Esophagus muscularis mucosa (tissue), 3 donors: ENCODE data around the gene TRMT5.

Experiments used
- CTCF ChIP-seq, 3 experiments: fragments of 200-600 bp in 2 of 3; fragments of 450-650 bp in 1 of 3; sonication (generic) in 2 of 3; IDR thresholded peaks; one replicate each; pipeline ENCODE4 v1.5.1; 2017 to 2019; ENCODE audit warnings: antibody characterized with exemption in 3 of 3, mild to moderate bottlenecking in 2 of 3, moderate library complexity in 1 of 3
- POLR2A ChIP-seq: fragments of 450-650 bp; IDR thresholded peaks from one replicate; pipeline ENCODE4 v1.6.1; 2017; ENCODE audit warnings: antibody characterized with exemption, moderate library complexity, mild to moderate bottlenecking, low read depth
- POLR2AphosphoS5 ChIP-seq, 2 donors: sonication (generic); formaldehyde crosslinking; IDR thresholded peaks; one replicate each; pipeline ENCODE4 v1.6.1; 2017; ENCODE audit warnings: antibody characterized with exemption in 2 of 2

GRCh38 chr14:60935319-60935718 is 45.6 kb downstream of the TRMT5 start:
- TF ChIP-seq POLR2A (no peak), CTCF (IDR thresholded peaks at IDR 0.05) (no peak), POLR2AphosphoS5 (IDR thresholded peaks at IDR 0.05) (no peak)
